ENCODE results near the gene TCOF1. TPM values are rescaled to one million over a fixed set of nuclear protein-coding genes. Genes with fewer than 3 reads are reported as not detected.
A peak's percentile ranks its signal among the peaks of the same experiment; 100 is the strongest.

Gene TCOF1
- total RNA-seq, 1 donor from 2014 or later: 47.5 TPM

GRCh38 chr5:150358261-150359095 is 981 bp downstream of the TCOF1 start:
- peaks cover 9% of the 10 kb centered on the region for H3K36me3 Mint-ChIP-seq (ENCODE audit: low read depth, unreplicated experiment)
- H4K20me1 ChIP-seq (ENCODE audit: insufficient read depth, low read length): peaks cover 18% of the 10 kb centered on the region
- peak overlapping the region; percentile 88 for H3K9ac ChIP-seq (ENCODE audit: low read length)
- H3K36me3 ChIP-seq (ENCODE audit: insufficient read depth, low read length): peaks cover 22% of the 10 kb centered on the region
- FAIRE-seq (no peak), DNase-seq (ENCODE audit: low read depth) (peak; percentile 16)
- no peaks in the 10 kb centered on the region for H3K27me3 ChIP-seq (ENCODE audit: insufficient read depth, low read length)
- peaks cover 3% of the 10 kb centered on the region for H3K4me1 Mint-ChIP-seq (ENCODE audit: low read depth, unreplicated experiment)
- peak overlapping the region; percentile 87 for H2AFZ ChIP-seq (ENCODE audit: low read depth, low read length)
- peaks cover 3% of the 10 kb centered on the region for H3K27me3 Mint-ChIP-seq (ENCODE audit: low read depth, unreplicated experiment)
- peak overlapping the region; percentile 81 for H3K4me3 ChIP-seq (ENCODE audit: insufficient read depth, low read depth, low read length)
- H3K4me1 ChIP-seq (ENCODE audit: insufficient read depth, low read length): peaks cover 5% of the 10 kb centered on the region
- no peak for TF ChIP-seq EZH2 (IDR thresholded peaks at IDR 0.05; ENCODE audit: insufficient read depth, low read length)
- no peak for TF ChIP-seq CTCF (IDR thresholded peaks at IDR 0.05; ENCODE audit: insufficient read depth, low read depth, low read length)
- no peaks in the 10 kb centered on the region for H3K9me3 ChIP-seq (ENCODE audit: insufficient read depth, low read depth, low read length)
- H3K79me2 ChIP-seq (ENCODE audit: insufficient read depth, low read length): peaks cover 37% of the 10 kb centered on the region
- H3K27ac Mint-ChIP-seq (ENCODE audit: unreplicated experiment): peak overlapping the region; percentile 92
- peak overlapping the region; percentile 99 for H3K4me2 ChIP-seq (ENCODE audit: low read length)
- H3K9me3 Mint-ChIP-seq (ENCODE audit: unreplicated experiment): no peaks in the 10 kb centered on the region
- H3K27ac ChIP-seq (ENCODE audit: low read depth, low read length): peak overlapping the region; percentile 53
- H3K4me3 Mint-ChIP-seq (ENCODE audit: unreplicated experiment): peak overlapping the region; percentile 94

GRCh38 chr5:150361301-150361700 is 3.8 kb downstream of the TCOF1 start:
- H3K4me2 ChIP-seq (ENCODE audit: low read length): no peak overlapping the region
- Mint-ChIP-seq H3K27me3 (ENCODE audit: low read depth, unreplicated experiment) (no peaks in the 10 kb centered on the region), H3K4me1 (ENCODE audit: low read depth, unreplicated experiment) (peaks cover 3% of the 10 kb centered on the region), H3K27ac (ENCODE audit: unreplicated experiment) (no peak overlapping the region), H3K36me3 (ENCODE audit: low read depth, unreplicated experiment) (peaks cover 19% of the 10 kb centered on the region), H3K4me3 (ENCODE audit: unreplicated experiment) (no peak overlapping the region), H3K9me3 (ENCODE audit: unreplicated experiment) (no peaks in the 10 kb centered on the region)
- peaks cover 5% of the 10 kb centered on the region for H3K4me1 ChIP-seq (ENCODE audit: insufficient read depth, low read length)
- TF ChIP-seq CTCF (IDR thresholded peaks at IDR 0.05; ENCODE audit: insufficient read depth, low read depth, low read length): no peak
- peaks cover 39% of the 10 kb centered on the region for H3K36me3 ChIP-seq (ENCODE audit: insufficient read depth, low read length)
- H2AFZ ChIP-seq (ENCODE audit: low read depth, low read length): no peak overlapping the region
- DNase-seq (ENCODE audit: low read depth) (no peak), FAIRE-seq (no peak)
- peaks cover 20% of the 10 kb centered on the region for H4K20me1 ChIP-seq (ENCODE audit: insufficient read depth, low read length)
- no peak overlapping the region for H3K9ac ChIP-seq (ENCODE audit: low read length)
- H3K27ac ChIP-seq (ENCODE audit: low read depth, low read length): no peak overlapping the region
- H3K9me3 ChIP-seq (ENCODE audit: insufficient read depth, low read depth, low read length): no peaks in the 10 kb centered on the region
- H3K79me2 ChIP-seq (ENCODE audit: insufficient read depth, low read length): peaks cover 37% of the 10 kb centered on the region
- H3K4me3 ChIP-seq (ENCODE audit: insufficient read depth, low read depth, low read length): no peak overlapping the region
- H3K27me3 ChIP-seq (ENCODE audit: insufficient read depth, low read length): no peaks in the 10 kb centered on the region

GRCh38 chr5:150363185-150363584 is 5.7 kb downstream of the TCOF1 start:
- Mint-ChIP-seq H3K9me3 (ENCODE audit: unreplicated experiment) (no peaks in the 10 kb centered on the region), H3K27ac (ENCODE audit: unreplicated experiment) (no peak overlapping the region), H3K4me1 (ENCODE audit: low read depth, unreplicated experiment) (peaks cover 3% of the 10 kb centered on the region), H3K36me3 (ENCODE audit: low read depth, unreplicated experiment) (peaks cover 22% of the 10 kb centered on the region), H3K4me3 (ENCODE audit: unreplicated experiment) (no peak overlapping the region), H3K27me3 (ENCODE audit: low read depth, unreplicated experiment) (no peaks in the 10 kb centered on the region)
- no peak for FAIRE-seq
- DNase-seq (ENCODE audit: low read depth): no peak
- Histone ChIP-seq H3K4me3 (ENCODE audit: insufficient read depth, low read depth, low read length) (no peak overlapping the region), H4K20me1 (ENCODE audit: insufficient read depth, low read length) (peaks cover 20% of the 10 kb centered on the region), H3K27me3 (ENCODE audit: insufficient read depth, low read length) (no peaks in the 10 kb centered on the region), H3K9ac (ENCODE audit: low read length) (no peak overlapping the region), H3K9me3 (ENCODE audit: insufficient read depth, low read depth, low read length) (no peaks in the 10 kb centered on the region), H3K4me1 (ENCODE audit: insufficient read depth, low read length) (no peaks in the 10 kb centered on the region), H3K4me2 (ENCODE audit: low read length) (no peak overlapping the region), H2AFZ (ENCODE audit: low read depth, low read length) (no peak overlapping the region), H3K79me2 (ENCODE audit: insufficient read depth, low read length) (peaks cover 30% of the 10 kb centered on the region), H3K36me3 (ENCODE audit: insufficient read depth, low read length) (peaks cover 46% of the 10 kb centered on the region), H3K27ac (ENCODE audit: low read depth, low read length) (no peak overlapping the region)
- no peak for TF ChIP-seq EZH2 (IDR thresholded peaks at IDR 0.05; ENCODE audit: insufficient read depth, low read length)
- TF ChIP-seq CTCF (IDR thresholded peaks at IDR 0.05; ENCODE audit: insufficient read depth, low read depth, low read length): no peak
